ENCODE data around the gene PNMA6E. TPM values are rescaled to one million over a fixed set of nuclear protein-coding genes. Genes with fewer than 3 reads are reported as not detected.

Gene PNMA6E
- total RNA-seq, 1 experiment from 2014 or later: not detected

GRCh38 chrX:153352858-153353257 is 48.3 kb downstream of the PNMA6E start:
- no peak for DNase-seq (ENCODE audit: low read depth)

DNA sequence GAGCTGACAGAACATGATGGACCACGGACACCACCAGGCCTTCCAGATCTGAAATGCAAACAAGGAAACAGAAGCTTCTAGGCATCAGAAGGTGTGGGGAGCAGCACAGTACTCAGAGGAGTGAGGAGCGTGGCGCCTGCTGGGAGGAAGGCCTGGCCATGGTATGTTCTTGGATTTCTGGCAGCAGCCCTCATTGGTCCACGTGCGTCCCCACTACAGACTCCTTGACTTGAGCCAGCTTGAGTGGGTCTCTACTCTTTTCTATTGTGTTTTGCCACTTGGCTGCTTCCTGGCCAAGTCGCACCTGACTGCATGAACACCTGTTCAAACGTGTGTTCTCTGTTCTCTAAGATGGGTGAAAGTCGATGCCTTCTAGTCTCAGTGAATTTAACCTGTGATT is 49.2 kb downstream of the PNMA6E start:
- no peak for DNase-seq (ENCODE audit: low read depth)

DNA sequence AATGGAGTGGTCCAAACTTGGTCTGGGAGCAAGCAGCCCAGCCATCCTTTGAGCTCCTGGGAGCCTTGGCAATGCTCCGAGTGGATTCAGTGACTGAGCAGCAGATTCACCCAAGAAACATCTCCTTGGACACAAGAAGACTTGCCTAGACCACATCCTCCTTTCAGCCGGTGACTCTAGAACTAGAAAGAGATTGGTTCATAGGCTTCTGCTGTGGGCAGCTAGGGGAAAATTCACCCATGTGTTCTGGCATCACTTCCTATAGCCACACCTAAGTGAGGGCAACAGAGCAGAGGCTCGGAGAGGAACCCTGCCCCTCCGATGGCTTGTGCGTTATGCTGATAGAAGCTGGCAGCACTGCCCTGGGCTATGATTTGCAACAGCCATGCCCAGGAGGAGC is 51.2 kb downstream of the PNMA6E start:
- no peak for DNase-seq (ENCODE audit: low read depth)

DNA sequence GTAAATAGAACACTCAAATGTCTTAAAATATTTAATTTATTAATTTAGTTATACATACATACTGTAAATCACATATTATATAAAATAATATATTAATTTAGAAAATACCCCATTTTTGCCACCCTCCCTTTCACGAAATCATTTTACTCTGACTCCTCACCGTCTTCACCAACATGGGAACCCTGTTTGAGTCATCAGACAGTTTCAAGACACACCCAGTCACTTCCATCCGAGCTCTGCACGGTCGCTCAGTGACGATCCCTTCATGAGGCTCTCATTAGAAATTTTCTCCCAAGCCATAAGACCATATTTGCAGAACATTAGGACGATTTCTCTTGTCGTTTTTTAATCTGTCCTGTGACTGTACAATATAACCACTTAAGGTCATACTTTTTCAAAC is 52.7 kb downstream of the PNMA6E start:
- DNase-seq (ENCODE audit: low read depth): no peak

- DNase-seq (ENCODE audit: low read depth): no peak
These were observed 53.6 kb downstream of the PNMA6E start for GRCh38 chrX:153347530-153347929.

Other genes with a start within 250 kb of the PNMA6E start
- 8.0 and 11.7 TPM in 2 replicates for gene MAGEA1, start 222.1 kb downstream of the PNMA6E start, total RNA-seq (2014; rRNA removed; shearing (Covaris generic))
- gene PNMA6F, start 79.6 kb downstream of the PNMA6E start, total RNA-seq (2014; rRNA removed; shearing (Covaris generic)): not detected in 2 replicates
- gene ZNF275, start 67.2 kb downstream of the PNMA6E start, total RNA-seq (2014; rRNA removed; shearing (Covaris generic)): 9.3 and 14.0 TPM in 2 replicates
- gene ZFP92, start 10.1 kb upstream of the PNMA6E start, total RNA-seq (2014; rRNA removed; shearing (Covaris generic)): not detected in 2 replicates
- gene TREX2, start 44.7 kb upstream of the PNMA6E start, total RNA-seq (2014; rRNA removed; shearing (Covaris generic)): 1.6 TPM in 1 of 2 replicates, not detected in the other
- gene HAUS7, start 69.2 kb upstream of the PNMA6E start, total RNA-seq (2014; rRNA removed; shearing (Covaris generic)): 76.0 and 85.3 TPM in 2 replicates
- gene BGN, start 93.6 kb upstream of the PNMA6E start, total RNA-seq (2014; rRNA removed; shearing (Covaris generic)): 53.3 TPM in 2 replicates
- not detected in 2 replicates for gene ATP2B3, start 116.3 kb upstream of the PNMA6E start, total RNA-seq (2014; rRNA removed; shearing (Covaris generic))
- 45.8 and 52.7 TPM in 2 replicates for gene CCNQ, start 197.8 kb upstream of the PNMA6E start, total RNA-seq (2014; rRNA removed; shearing (Covaris generic))
- 0.27 and 1.1 TPM in 2 replicates for gene DUSP9, start 245.9 kb upstream of the PNMA6E start, total RNA-seq (2014; rRNA removed; shearing (Covaris generic))